Kidney epithelial cell (primary cell): ENCODE measurements around the gene SLC38A1. TPM values are rescaled to one million over a fixed set of nuclear protein-coding genes. Genes with fewer than 3 reads are reported as not detected.

Experiments
- DNase-seq: peaks from one replicate; pipeline ENCODE4 v3.0.0-alpha.2; 2010; ENCODE audit warnings: low read depth
- H3K27me3 ChIP-seq: 2 replicates; pipeline ENCODE4 v1.6.0; 2011; ENCODE audit warnings: low read length; ENCODE audit not compliant: control insufficient read depth, insufficient read depth
- H3K36me3 ChIP-seq: 2 replicates; pipeline ENCODE4 v1.5.1; 2011; ENCODE audit warnings: low read length; ENCODE audit not compliant: control insufficient read depth, insufficient read depth
- H3K4me3 ChIP-seq: 2 replicates; pipeline ENCODE4 v1.5.1; 2011; ENCODE audit warnings: low read depth, mild to moderate bottlenecking, control low read depth, low read length
- total RNA-seq: library from RNA; depleted of rRNA; stranded (reverse); fragments of >200 nt; gene quantifications from 2 replicates; pipeline ENCODE4 v1.2.3, GENCODE V29; 2015
- TF ChIP-seq, protein P1 (sequence below): IDR thresholded peaks from 2 replicates; pipeline ENCODE4 v1.5.1; 2011; ENCODE audit warnings: mild to moderate bottlenecking, moderate library complexity, low read length, control low read depth, inconsistent platforms; ENCODE audit not compliant: insufficient read depth, poor library complexity, severe bottlenecking

SLC38A1 gene
- total RNA-seq, 1 donor from 2014 or later, result 245 TPM

DNA sequence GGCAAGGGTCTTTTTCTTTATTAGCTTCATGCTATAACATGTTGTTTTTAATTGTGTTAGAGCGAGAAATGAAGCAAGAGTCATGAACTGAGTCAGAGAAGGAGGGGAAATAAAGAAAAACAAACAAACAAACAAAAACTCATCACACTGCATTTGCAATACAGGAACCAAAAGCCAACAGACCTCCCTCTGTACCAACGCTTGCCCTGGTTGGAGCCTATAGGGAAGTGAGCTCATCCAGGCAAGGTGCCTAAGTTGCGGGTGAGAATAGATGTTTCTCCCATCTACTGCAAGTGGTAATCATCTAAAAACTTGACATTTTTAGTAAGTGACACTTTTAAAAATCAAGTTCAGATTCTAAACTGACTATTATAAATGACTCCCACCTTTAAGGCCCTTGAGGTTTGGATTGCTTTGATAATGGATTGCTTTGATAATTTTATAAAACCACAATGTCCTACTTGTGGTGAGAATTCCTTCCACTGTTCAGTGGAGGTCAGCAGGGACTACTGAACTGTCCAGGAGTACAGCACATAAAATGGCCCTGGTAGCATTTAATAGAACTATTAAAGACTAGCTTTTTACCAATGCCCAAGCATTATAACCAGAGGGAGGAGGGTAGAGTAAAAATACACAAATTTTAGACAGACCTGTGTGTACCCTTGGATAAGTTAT lies 31.3 kb downstream of the SLC38A1 start:
- Histone ChIP-seq H3K4me3 (no peak overlapping the region), H3K36me3 (no peaks in the 10 kb centered on the region), H3K27me3 (no peaks in the 10 kb centered on the region)
- no peak for DNase-seq
- TF ChIP-seq, protein P1, sequence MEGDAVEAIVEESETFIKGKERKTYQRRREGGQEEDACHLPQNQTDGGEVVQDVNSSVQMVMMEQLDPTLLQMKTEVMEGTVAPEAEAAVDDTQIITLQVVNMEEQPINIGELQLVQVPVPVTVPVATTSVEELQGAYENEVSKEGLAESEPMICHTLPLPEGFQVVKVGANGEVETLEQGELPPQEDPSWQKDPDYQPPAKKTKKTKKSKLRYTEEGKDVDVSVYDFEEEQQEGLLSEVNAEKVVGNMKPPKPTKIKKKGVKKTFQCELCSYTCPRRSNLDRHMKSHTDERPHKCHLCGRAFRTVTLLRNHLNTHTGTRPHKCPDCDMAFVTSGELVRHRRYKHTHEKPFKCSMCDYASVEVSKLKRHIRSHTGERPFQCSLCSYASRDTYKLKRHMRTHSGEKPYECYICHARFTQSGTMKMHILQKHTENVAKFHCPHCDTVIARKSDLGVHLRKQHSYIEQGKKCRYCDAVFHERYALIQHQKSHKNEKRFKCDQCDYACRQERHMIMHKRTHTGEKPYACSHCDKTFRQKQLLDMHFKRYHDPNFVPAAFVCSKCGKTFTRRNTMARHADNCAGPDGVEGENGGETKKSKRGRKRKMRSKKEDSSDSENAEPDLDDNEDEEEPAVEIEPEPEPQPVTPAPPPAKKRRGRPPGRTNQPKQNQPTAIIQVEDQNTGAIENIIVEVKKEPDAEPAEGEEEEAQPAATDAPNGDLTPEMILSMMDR, result no peak

DNA sequence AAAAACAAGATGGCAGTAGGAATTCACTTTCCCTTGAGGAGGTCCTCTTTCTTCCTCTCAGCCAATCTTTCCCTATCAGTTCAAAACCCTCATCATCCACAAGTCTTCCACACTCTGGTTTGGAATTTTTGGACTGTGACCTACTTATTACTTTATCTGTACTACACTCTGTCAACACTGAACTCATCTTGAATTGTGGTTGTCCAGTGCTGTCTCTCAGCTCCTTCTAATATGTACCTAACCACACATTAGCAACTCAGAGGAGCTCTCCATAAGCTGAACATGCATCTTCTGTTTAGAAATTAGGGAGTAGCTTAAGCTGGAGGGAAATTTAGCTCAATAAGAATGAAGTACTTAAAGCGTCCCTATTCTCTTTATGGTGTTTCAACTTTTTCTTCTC lies 34.8 kb downstream of the SLC38A1 start:
- Histone ChIP-seq H3K27me3 (no peaks in the 10 kb centered on the region), H3K36me3 (no peaks in the 10 kb centered on the region), H3K4me3 (no peak overlapping the region)
- DNase-seq, result no peak
- TF ChIP-seq, protein P1, result no peak

DNA sequence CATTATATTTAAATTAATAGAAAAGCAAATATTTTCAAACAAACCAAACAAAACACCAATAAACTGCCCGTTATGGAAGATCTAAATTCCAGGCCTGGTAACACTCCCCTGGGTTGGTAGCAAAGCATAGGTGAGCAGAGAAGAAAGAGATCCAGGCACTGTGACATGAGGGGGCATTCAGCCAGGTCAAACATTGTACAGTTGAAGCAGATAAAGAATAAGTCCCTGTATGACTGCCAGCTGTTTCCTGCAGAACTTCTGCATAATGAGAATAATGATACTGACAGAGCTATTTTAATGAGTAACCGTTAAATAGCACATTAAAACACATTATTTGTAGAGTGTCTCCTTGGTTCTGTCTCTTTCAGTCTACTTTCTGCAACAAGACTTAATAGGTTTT lies 35.4 kb downstream of the SLC38A1 start:
- Histone ChIP-seq H3K36me3 (no peaks in the 10 kb centered on the region), H3K4me3 (no peak overlapping the region), H3K27me3 (no peaks in the 10 kb centered on the region)
- DNase-seq, result no peak
- TF ChIP-seq, protein P1, result no peak

DNA sequence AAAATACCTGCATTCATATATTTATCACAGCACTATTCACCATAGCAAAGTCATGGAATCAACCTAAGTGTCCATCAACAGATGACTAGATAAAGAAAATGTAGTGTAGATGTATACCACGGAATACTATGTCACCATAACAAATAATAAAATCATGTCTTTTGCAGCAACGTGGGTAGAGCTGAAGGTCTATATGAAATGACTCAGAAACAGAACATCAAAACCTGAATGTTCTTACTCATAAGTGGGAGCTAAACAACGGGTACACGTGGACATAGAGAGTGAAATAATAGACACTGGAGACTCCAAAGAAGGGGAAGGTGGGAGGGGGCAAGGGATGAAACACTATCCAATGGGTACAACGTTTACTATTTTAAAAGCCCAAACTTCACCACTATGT lies 37.9 kb downstream of the SLC38A1 start:
- Histone ChIP-seq H3K36me3 (no peaks in the 10 kb centered on the region), H3K4me3 (no peak overlapping the region), H3K27me3 (no peaks in the 10 kb centered on the region)
- TF ChIP-seq, protein P1, result no peak
- no peak for DNase-seq

DNA sequence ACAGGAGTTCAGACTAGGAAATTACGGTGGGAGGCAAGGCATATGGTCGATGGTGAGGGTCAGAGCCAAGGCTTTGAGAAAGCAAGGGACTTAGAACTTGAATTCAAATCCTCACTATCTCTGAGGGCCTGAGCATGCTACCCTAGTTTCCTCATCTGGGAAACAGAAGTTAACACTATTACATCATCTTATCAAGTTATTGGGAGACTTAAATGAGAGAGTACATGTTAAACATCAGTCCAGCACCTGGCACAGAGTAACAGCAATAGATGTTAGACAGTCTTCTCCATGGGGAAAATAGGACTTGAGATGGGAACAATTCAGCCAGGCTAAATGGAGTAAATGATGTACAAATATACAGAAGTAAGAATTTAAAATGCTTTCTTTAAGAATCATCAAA lies 38.5 kb downstream of the SLC38A1 start:
- no peak overlapping the region for H3K4me3 ChIP-seq
- DNase-seq, result no peak
- H3K36me3 ChIP-seq, result no peaks in the 10 kb centered on the region
- H3K27me3 ChIP-seq, result no peaks in the 10 kb centered on the region
- TF ChIP-seq, protein P1, result no peak

DNA sequence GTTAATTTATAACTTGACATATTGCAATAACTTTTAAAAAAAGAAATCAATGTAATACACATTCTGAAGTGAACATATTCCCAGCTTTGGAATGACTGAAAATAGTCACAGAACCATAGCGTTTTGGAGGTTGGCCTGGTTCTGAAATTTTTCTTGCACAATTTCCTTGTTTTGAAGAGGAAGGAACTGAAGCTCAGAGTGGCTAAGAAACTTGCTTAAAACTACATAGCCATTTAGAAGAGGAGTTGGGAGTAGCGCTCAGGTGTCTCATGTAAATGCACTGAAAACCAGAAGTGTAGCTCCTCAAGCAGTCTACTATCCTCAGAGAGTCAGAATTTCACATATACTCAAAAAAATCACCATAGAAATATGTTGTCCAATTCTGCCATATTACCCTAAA lies 41.2 kb downstream of the SLC38A1 start:
- Histone ChIP-seq H3K36me3 (no peaks in the 10 kb centered on the region), H3K27me3 (no peaks in the 10 kb centered on the region), H3K4me3 (no peak overlapping the region)
- no peak for DNase-seq
- TF ChIP-seq, protein P1, result no peak
